Activated CD4-positive, alpha-beta T cell treated with anti-CD3 and anti-CD28 coated beads for 4 hours (primary cell): ENCODE data around the gene SFXN2.
"Not testable (repeated sequence)": the region's sequence is repeated elsewhere in the genome, so short reads cannot be mapped to it uniquely, and the experiment has no call there.

Experiments used
- DNase-seq, 2 donors: peaks; one replicate each; pipeline ENCODE4 v3.0.0-alpha.2; 2020

The SFXN2 gene

DNA sequence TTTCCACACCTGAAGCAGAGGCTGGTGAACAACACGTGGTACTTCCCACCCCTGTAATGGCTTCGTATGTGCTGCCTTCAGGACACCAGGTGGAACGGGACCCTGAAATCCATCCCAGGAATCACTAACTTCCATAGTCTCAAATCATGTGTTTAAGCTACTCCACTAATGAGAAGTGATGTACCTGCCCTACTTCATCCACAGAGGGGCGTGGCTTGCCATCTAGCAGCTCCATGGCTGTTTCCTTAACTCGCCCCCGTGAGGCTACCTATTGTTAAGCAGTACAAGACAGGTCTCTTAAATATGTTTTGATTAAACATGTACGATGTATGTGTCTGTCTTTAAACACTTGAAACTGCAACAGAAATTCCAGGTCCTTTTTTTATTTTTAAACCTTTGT lies 32.0 kb upstream of the SFXN2 start:
- no peak for DNase-seq

DNA sequence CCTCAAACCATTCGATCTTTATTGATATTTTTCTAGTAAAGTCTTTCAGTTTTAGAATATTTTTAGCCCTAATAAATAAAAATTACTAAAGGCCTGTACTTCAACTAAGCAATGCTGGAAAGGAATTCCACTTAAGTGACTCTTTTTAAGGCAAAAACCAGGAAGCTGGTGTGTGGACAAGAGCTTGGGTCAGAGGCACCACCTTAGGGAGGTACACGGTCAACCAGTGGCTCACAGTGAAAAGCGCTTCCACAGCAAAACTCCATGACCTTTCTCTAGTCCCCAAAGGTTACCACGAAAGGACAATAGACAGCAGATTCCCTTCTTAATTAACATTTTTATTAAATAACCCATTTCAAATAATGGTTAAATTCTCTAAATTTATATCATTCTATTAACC lies 31.5 kb upstream of the SFXN2 start:
- DNase-seq, result no peak

GRCh38 chr10:102683736-102684135 lies 30.7 kb upstream of the SFXN2 start:
- DNase-seq, result no peak

DNA sequence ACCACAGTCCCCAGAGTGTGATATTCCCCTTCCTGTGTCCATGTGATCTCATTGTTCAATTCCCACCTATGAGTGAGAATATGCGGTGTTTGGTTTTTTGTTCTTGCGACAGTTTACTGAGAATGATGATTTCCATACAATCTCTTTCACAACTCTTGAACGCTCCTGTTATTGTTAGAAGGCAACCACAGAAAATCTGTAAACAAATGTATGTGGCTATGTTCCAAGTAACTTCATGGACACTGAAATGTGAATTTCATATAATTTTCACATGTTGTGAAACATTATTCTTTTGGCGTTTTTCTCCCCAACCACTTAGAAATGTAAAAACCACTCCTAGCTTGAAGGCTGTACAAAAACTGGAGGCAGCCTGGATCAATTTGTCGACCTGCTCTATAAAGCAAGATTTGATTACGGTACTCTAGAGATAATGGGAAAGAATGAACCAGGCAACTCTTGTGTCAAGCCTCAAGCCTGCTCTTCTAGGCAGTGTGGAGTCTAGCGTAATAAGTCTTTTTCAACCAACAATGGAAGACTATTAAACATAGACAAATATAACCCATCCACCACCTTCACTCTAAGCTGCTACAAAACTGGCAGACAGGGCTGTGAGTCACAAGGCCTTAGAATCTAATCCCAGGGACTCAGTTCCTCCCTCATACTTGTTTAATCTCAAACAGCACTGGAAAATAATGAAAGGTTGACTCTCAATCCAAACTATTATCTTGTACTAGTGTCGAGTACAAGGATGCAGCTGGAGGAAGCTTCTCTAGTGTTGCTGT lies 23.0 kb upstream of the SFXN2 start:
- no peak for DNase-seq

DNA sequence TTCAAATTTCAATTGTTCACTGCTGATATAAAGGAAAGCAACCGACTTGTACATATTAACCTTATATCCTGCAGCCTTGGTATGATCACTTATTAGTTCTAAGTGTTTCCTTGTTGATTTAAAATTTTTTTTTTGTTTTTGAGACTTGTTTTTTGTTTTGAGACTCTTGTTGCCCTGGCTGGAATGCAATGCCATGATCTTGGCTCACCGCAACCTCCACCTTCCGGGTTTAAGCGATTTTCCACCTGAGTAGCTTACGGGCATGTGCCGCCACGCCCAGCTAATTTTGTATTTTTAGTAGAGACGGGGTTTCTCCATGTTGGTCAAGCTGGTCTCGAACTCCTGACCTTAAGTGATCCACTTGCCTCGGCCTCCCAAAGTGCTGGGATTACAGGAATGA lies 19.0 kb upstream of the SFXN2 start:
- not testable (repeated sequence) for DNase-seq

DNA sequence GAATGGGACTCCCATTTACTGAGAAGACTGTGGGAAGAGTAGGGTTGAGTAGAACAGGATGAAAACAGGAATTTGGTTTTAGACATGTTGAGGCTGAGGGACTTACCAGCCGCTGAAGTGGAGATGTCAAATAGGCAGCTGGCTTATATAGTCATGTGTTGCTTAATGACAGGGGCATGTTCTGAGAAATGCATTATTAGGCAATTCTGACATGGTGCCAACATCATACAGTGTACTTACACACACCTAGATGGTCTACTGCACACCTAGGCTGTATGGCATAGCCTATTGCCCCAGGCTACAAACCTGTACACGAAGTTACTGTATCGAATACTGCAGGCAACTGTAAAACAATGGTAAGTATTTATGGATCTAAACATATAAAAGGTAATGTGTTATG lies 17.7 kb upstream of the SFXN2 start:
- DNase-seq, result no peak

DNA sequence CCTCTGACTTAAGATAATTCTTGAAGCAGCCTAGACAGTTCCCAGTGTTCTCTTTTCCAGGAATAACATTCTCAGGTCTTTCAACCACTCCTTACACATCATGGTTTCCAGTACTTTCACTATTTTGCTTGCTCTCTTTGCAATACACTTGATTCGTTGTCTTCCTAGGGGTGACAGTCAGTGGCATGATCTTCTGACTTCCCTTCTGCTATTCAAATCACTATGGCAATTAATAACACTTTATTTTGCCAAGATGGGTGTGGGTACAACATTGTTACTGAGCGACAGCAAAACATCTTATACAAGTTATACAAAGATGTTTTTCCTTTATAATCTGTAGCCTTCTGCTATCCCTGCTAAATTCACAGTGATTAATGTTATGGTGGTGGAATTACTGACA lies 15.5 kb upstream of the SFXN2 start:
- no peak for DNase-seq

DNA sequence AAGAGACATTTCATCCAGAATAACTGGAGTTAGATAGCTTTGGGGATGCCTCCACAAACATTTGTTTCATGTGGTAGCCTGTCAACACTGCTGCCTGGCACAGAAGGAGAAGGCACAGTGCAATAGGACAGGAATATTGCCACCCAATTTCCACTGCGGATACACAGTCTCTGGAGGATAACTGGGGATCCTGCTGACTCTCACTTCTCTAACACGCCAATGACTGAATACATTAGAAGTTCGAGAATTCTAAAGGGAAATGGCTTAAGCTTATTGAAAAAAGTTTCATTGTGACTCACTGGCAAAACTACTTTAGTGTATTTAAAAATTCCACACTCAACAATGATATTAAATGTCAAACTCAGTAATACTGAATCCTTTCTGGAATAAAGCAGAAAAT lies 13.2 kb upstream of the SFXN2 start:
- no peak for DNase-seq

- no peak for DNase-seq
These were observed 12.6 kb upstream of the SFXN2 start for GRCh38 chr10:102701796-102702195.

DNA sequence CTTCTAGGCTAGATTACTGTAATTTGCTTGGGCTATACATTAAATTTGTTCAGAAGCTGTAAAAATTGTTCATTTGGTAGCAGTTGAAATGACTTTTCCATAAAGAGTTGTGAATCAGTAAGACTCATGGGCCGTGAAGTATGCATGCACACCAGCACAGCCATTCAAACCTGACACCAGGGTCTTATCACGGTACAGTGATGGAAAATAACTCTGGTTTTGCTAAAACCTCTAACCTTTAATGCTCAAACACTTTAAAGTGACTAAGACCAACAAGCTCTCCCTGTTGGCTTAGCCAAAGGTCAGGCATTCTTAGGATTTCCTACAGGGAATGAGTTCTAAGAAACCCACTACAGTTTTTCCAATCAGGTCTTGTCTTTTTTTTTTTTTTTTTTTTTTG lies 11.7 kb upstream of the SFXN2 start:
- DNase-seq, result no peak

GRCh38 chr10:102704915-102705314 lies 9.5 kb upstream of the SFXN2 start:
- DNase-seq, result no peak

GRCh38 chr10:102705531-102705930 lies 8.9 kb upstream of the SFXN2 start:
- DNase-seq, result no peak

DNA sequence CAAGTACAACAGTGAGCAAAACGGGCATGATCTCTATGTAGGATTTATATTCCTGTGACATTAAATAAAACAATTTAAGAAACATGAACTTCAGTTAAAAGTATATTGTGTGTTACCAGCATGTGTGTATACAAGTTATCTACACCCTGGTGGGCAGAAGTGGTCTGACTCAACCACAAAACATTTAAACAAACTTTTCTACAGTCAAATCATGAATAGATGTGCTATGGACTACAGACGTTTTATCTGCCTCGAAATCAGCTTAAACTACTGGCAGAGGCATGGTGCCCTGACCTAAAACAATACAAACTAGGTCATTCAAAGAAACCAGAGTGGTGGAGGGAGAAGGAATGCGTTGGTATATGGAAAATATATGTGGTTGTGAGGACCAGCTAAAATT lies 3.8 kb upstream of the SFXN2 start:
- no peak for DNase-seq

DNA sequence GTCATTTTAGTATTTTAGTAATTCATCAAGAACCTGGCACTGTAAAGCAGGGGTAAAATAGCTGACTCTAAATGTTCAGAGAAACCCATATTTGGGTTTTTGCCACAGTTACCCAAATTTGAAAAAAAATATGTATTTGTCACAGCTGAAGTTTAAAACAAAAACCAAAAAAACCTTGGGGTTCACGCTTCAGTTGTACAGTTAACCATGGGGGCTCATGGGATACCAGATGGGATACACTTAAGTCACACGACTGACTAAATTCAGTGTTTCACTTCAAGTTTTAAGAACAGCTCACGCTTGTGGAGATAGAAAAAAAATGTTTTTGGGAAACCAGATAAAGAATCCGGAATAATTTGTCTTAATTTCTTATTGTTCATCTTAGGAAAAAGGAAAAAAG lies 2.3 kb upstream of the SFXN2 start:
- no peak for DNase-seq

- no peak for DNase-seq
These were observed 1.4 kb upstream of the SFXN2 start for GRCh38 chr10:102712843-102713538.

DNA sequence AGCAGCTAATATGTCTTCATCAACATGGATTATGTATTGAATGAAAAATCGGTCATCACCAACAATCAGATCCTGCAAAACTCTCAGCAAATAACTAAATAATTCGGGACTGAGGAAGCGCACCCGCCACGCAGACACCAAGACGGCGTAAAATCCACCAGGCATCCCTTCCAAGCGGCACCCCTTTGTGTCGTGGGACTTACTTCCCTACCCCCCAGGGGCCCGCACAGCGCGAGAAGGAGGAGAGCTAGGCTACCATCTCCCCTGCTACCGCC lies 960 bp upstream of the SFXN2 start:
- DNase-seq, result no peak

DNA sequence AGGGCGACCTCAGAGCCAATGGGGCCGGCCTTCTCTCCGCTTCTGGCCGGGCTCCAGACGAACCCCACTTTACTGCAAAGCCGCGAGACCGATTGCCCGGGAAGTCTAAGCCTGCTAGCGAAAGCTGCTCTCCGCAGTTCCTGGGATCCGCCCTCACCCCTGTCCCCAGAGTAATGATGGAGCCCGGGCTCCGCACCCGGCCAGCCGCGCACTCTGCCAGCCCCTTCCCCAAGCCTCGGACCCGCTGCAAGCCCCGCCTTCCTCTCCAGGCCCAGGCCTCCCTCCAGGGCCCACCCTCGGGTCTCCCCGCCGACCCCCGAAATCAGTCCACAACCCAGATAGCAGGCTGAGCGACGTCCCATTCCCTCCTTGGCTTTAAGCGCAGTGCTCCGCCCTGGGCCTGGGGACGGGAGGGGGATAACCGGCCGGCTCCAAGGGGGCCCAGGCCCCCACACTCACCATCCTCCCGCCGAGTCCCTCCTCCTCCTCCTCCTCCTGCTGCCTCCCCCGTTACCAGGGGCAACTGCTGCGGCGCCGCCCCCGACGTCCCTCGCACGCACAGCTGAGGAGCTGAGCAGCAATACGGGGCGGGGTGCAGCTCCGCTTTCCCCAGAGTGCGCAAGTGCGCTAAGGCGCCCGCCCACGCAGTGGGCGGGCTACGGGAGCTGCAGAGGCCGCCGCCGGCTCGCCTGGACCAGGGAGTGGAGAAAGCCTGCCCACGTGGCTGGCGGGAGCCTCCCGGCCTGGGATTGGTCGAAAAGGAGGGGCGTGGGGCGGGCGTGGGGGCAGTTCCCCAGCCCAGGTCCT lies 419 bp upstream of the SFXN2 start, which contains the start of gene ARL3:
Gene ARL3, minus strand, starts transcription at position 584 of the 807 bp plus-strand sequence. Its CDS starts 122 bp downstream, at position 462.
- peak; percentile 93 to 94 for DNase-seq

- no peak for DNase-seq
These were observed 1.4 kb downstream of the SFXN2 start for GRCh38 chr10:102715880-102716279.

GRCh38 chr10:102716900-102717565 lies 2.6 kb downstream of the SFXN2 start:
- not testable (repeated sequence) for DNase-seq

DNA sequence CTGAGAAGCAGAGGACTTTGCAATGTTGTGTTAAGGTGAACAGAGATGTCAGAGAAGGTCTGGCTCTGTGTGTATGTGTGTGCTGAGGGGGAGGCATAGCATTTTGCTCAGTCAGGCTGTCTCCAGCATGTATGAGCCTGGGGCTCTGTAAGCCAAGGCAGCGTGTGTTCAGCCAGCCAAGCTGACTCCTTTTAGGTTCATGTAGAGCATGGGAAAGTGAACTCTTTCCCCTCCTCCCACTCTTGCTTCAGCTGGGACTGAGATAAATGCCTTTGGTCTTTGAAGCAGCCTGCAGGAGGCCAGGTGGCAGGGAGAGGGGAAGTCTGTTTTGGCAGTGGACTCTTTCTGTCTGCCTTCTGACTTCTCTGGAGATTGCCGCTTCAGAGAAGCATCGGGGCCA lies 3.8 kb downstream of the SFXN2 start:
- DNase-seq, result no peak

- DNase-seq, result no peak
These were observed 5.9 kb downstream of the SFXN2 start for GRCh38 chr10:102720337-102720736.

DNA sequence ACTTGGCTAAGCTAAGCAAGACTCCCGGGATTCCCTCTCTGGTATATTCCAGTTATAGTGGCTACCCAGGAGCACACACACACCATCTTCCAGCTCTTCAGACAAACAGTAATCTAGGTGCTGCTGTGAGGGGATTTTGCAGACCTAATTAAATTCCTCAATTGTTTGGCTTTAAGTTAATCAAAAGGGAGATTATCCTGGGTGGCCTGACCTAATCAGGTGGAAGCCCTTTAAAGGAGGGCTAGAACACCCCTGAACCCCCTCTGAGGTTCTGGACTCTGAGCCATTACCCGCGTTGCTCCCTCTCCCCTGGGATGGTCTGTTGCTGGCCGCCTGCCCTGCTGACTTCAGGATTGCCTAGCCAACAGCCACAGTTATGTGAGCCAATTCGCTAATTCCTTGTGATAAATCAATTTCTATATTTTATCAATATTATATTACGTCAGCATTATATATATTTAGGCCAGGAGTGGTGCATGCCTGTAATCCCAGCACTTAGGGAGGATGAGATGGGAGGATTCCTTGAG lies 6.4 kb downstream of the SFXN2 start:
- DNase-seq, result no peak

DNA sequence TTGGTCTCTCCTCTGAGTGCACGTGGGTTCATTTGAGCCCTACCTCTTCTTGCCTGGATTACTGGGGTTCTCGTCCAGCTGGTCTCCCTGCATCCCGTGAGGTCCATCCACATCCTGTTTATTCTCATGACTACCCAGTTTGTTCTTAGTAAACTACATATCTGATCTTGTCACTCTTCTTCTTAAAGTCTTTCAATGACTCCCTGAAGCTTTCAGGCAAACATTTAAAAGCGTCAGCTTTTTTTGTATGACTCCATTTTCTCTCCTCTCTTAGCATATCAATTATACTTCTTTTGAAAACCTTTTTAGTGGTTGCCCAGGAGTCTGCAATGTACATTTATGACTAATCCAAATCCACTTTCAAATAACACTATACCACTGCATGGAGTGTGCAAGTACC lies 7.5 kb downstream of the SFXN2 start:
- no peak for DNase-seq
